ENCODE data around the gene KSR1. TPM values are rescaled to one million over a fixed set of nuclear protein-coding genes. Genes with fewer than 3 reads are reported as not detected.
"Not testable (repeated sequence)": the region's sequence is repeated elsewhere in the genome, so short reads cannot be mapped to it uniquely, and the experiment has no call there.

Gene KSR1
- total RNA-seq, 1 experiment from 2014 or later: 0.96 TPM

DNA sequence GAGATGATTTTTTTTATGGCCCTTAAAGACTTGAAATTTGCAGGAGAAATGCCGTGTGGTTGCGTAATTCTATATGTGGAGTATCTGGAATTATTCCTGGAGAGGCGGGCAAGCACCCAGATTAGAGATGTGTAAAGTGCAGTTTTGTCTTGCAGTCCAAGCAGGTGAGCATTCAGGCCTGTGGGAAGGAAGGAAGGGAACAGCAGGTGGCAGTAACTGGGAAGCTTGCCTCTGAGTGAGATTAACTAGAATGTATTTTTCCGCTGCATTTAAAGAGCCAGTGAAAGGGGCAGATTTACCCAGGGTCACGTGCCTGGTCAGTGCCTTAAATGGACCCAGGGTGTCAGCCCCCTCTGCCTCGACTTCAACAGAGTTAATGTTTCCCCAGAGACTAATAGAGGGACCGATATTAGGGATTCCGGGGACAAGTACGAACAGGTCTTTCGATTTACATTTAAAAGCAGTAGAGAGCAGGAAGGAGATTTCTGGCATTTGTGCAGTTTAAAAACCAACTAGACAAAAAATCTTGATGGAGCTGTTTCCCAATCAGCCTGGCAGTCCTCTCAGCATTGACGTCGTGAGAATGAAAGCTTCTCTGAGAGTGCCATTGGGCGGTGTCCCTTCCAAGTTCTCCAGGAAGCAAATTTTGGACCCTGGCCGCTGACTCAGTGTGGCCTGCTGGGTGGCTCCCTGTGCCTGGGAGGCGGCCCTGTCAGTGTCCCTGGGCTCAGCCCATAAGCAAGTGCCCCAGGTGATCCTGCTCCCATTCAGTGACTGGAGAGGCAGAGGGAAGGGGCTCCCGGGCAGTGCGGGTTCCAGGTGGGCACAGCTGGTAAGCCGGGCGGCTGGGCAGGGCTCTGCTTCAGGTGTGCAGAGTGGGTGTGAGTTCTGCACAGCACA, 38.2 kb downstream of the KSR1 start:
- no peak for DNase-seq (ENCODE audit: low read depth)

DNA sequence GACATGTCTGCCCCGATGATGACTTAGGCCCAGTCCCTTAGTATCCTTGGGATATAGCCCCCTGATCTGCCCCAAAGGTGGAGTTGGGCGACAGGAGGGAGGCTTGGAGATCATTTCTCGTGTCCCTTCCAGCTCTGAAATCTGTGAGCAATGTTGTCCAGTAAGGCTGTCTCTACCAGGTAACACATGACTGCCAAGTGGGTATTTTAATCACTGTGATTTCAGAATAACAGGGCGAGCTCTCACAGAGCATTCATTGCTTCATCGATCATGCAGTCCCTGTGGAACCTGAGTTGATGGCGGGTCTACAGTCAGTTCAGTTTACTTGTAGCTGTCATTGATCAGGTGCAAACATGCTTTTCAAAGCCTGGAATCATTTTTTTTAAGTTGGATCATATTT, 39.2 kb downstream of the KSR1 start:
- no peak for DNase-seq (ENCODE audit: low read depth)

DNA sequence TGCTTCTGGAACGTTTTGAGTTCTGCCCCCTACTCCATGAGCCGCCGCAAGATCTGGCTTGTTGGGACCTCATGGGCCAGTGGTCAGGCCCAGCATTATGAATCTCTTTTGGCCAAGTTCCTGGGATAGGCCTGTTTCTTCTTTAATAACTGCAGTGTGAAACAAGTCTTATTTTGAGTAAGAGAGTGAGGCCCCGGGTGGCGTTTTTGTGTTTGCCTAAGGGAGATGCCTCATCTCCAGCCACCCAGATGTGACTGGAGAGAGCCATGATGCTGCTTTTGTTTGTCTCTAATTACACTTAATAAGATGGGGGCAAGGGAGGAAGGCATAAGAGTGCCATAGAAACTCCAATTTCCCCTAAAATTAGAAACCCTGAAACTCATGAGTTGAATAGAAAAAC, 39.8 kb downstream of the KSR1 start:
- DNase-seq (ENCODE audit: low read depth): no peak

DNA sequence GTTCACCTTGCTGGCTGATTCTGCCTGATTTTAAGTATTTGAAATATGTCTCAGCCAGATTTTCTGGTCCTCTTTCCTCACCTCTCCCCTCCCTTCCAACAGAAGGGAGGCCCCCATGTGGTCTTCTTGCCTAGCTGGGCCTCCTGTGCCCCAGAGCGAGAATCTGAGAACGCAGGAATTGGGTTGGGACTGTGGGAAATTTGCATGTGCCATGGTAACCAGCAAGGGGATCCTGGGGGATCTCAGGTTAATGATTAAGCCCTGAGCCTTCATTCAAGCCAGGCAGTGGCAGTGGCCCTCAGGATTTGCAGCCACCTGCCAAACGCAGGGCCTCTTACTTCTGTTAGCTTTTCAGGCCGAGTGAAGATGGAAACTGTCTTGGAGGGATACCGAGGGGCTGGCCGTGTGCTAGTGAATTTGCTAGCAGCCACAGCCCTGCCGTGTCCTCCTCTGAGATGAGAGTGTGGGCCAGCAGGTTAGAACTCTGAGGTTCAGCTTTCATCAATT, 40.2 kb downstream of the KSR1 start:
- DNase-seq (ENCODE audit: low read depth): no peak

DNA sequence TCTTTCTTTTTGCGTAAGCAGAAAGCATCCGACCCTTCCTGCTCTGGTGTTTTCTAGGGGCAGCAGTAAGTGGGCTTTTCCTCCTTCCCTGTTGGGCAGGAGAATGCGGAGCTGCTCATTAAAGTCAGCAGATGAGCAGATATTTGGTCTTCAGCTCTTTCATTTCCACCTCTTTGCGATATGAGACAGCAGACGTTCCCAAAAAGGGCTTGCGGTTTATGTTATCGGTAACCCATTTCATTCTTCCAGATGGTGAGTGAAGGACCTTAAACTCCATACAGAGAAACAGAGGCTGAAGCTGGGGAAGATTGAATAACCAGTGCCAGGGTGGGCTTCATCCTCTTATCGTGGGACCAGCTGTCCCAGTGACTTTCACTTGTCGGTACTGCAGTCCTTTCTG, 40.7 kb downstream of the KSR1 start:
- DNase-seq (ENCODE audit: low read depth): no peak

DNA sequence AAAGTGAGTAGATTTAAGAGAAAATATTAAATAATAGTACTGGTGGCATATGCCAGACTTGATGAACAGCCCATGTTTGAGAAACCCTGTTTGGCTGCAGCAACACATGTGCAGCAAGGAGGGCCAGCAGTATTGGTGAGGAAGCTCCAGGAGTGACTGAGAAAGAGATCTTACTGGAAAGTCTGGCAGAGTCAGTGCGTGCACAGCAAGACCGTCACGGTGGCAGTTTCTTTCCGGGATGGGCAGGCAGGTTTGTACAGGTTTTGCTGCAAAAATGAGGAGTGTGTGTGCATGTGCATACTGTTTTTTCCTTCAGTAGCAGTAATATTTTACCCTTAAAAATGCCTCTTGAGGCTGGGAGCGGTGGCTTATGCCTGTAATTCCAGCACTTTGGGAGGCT, 41.4 kb downstream of the KSR1 start:
- no peak for DNase-seq (ENCODE audit: low read depth)

DNA sequence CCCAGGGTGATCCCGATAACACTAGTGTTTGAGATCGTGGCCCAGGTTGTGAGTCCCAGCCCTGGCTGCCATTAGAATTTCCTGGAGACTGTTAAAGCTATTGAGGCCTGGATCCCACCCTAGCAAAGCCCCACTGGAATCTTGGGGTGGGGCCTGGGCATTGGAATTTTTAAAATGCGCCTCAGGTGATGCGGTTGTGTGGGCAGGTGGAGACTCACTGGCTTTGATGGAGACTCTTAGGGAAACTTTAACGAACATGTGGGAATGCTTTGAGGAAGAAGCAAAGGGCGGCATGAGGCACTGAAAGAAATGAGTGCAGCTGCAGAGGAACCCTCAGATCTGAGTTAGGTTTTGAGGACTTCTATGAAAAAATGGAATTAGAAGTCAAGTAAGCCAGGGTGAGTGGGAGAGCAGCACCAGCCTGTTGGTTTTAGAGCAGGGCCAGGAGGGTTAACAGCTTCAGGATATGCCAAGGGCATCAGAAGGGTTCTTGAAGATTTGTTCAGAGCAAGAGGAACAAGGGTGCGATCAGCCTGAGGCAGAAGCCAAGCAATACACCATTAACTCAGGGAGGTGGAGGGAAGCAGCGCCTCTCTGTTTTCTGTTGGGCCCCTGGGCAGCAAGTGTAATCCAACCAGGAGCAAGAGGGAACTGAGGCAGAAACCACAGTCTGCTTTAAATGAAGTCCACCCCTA, 42.5 kb downstream of the KSR1 start:
- DNase-seq (ENCODE audit: low read depth): no peak

DNA sequence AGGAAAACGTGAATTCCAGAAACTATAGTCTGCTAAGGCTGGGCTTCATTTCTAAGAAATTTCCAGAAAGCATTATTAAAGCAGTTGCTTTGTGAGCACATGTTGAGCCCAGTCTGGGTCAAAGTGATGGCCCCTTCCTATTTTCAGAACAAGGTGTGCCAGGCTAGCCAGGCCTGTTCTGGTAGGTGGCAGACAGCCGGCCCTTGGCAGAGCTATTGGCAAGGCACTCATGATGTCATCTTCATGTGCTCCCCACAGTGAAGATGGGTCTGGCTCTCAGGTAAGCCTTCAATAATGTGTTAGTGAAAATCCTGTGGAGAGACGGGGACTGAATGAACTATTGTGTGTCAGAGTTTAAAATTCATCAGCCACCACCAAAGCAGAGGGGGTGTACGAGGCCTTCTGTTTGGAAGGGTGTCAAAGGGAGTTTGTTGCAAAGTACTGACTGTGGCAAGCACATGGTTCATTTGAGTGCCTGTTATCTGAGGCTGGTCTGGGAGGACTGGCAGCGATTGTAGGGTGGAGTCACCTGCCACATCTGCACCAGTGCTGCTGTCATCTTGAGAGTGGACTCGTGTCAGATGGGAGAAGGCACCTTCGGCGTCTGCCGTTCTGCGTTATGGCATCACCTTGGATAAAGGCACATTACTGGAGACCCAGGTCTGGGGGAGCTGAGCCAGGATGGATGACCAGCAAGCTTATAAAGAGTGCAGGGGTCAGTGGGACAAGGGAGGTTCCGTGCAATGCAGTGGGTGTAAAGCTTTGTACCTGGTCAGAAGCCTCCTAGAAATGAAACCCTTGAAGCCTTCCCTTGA, 43.4 kb downstream of the KSR1 start:
- no peak for DNase-seq (ENCODE audit: low read depth)

DNA sequence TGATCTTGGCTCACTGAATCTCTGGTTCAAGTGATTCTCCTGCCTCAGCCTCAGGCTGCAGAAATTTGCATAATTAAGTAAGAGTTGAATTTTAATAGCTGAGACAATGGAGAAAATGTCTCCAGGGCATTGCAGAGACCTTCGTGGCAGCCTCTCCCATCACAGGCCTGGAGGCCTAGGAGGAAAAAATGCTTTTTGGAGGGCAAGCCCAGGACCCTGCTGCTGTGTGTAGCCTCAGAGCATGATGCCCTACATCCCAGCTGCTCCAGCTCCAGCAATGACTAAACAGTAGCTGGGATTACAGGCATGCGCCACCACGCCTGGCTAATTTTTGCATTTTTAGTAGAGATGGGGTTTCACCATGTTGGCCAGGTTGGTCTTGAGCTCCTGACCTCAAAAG, 45.1 kb downstream of the KSR1 start:
- DNase-seq (ENCODE audit: low read depth): not testable (repeated sequence)

DNA sequence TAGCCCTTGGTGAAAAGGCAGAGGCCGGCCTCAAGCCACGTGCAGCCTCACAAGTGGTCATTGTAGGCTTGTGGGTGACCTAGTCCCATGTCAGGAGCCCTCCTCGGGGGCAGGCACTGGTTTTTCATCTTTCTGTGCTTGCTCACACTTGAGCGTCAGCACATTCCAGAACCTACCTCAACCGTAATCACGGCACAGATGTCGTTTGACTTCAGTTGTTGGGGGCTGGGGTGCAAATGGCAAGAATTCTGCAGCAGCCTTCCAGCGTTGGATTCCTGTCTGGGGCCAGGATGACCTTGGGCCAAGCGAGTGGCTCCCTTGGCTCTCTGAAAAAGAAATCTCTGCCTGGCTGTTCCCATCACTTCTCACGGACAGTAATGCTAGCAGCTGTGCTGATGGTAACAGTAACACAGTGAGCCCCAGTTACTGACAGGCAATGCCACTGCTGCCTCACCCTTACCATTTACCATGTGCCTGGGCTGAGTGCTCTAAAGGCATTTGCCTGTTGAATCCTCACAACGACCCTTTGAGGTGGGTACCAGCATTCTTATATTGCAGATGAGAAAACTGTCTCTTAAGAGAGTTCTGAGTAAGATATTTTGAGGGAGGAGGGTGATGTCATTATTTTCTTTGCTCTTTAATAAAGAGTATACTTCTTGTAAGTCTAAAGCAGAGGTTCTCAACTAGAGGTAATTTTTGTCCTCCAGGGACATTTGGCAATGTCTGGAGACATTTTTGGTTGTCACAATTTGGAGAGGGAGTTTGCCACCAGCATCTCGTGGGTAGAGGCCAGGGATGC, 46.5 kb downstream of the KSR1 start:
- no peak for DNase-seq (ENCODE audit: low read depth)

DNA sequence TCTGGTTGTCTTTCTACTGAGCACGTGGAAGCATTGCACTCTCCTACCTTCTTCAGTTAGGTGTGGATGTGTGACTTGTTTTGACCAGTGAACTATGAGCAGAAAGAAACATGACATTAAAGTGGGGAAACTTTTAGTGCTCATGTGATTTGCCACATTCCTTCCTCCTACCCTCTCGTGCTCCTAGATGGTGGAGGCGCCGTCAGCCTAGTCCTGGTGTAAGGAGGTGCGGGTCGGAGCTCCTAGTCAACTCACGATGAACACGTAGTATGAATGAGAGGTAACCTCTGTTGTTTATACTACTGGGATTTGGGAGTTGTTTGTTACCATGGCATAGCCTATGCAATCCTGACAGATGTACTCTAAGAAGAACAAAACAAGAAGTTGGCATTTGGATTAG, 47.4 kb downstream of the KSR1 start:
- no peak for DNase-seq (ENCODE audit: low read depth)

DNA sequence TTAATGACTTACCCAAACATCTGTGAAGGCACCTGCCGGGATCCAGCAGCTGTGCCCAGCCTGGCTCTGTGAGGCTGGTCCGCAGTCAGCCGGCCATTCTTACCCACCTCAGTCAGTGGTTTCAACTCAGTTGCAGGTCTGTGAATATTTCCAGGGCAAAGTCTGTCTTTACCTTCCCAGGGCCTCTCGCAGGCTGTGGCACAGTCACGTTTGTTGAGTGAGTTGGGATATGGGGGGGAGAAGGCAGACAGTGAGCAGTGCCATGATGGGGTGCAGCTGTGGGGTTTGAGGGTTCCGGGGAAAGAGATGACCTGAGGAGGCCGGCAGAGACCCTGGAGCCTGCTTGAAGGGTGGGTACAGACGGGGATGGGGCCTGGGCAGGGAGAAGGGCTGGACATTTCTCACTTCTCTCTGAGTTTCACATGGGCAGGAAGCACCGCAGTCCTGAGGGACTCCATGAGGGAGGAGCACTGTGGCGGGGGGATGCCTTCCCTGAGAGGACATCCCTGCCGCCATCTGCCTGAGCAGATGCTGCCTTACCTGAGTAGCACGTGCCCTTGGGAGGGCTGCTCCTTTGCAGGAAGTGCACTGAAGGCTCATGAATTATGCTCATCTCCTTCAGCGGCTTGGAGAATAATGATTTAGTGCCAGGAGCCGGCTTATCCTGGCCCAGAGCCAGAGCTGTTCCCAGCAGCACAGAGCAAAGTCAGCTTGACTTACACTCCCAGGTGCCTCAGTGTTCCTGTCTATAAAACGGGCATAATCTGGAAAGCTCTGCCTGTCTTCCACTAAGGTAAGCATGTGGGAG, 48.1 kb downstream of the KSR1 start:
- no peak for DNase-seq (ENCODE audit: low read depth)

DNA sequence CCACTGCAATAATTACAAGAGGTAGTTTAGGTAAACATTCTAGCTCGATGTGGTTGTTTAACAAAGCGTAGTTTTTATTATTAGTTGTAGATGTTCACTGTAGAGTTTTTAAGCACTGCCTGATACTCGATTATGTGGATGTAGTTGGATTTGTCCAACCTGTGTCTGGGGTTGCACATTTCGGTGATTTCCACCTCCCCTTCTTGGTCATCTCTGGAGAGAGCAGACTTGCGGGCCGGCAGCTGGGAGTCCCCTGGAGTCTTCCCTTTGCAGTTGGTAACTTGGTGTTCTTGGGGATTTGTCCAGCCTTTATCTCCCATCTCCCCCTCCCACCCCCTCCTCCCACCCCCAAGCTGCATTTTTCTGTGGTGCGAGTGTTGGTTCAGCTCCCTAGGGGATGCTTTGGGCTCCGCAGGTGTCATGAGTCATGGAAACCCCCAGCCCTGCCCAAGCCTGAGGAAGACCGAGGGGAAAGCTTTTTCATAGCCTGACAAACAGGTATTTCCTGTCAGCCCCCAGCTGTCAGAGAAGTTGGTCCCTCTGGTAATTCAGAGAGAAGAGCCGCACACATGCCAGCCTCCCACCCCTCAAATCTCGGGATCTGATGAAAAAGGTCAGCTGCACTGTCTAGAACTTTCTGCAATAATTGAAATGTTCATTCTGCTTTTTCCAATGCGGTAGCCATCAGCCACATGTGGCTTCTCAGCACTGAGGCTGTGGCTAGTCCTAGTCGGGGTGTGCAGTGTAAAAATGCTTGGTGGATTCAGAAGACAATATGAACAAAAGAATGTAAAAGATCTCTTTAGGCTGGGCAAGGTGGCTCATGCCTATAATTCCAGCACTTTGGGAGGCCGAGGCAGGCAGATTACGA, 50.3 kb downstream of the KSR1 start:
- DNase-seq (ENCODE audit: low read depth): no peak

DNA sequence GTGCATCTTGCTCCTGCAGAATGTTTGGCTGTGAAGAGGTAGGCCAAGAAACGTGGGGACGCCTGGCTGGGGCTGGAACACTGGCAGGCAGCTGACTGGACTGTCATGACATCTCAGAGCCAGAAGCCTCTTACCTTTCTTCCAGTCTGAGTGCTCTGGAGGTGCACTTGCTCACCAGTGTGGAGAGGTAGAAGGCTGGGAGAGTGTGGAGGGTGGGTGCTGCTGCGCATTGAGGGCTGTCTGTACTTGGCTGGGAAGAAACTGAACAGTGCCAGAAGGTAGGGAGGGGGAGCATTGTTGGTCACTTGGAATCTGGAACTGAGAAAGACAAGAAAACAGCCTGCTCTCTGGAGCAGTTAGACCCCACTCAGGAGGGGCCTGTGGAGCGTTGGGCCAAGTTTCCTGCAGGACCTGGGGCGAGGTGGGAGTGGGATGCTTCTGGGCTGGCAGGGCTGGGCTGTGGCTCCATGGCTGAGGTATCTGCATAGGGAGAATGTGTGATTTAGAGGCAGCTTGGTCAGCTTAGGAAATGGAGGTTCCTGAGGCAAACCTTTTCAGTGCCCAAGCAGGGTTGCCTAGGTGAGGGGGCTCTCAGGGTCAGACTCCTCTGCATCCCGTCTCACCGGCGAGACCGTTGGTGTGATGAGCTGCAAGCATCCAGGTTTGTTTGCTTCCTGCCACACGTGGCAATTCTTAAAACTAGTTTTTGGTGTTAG, 55.1 kb downstream of the KSR1 start:
- DNase-seq (ENCODE audit: low read depth): no peak

DNA sequence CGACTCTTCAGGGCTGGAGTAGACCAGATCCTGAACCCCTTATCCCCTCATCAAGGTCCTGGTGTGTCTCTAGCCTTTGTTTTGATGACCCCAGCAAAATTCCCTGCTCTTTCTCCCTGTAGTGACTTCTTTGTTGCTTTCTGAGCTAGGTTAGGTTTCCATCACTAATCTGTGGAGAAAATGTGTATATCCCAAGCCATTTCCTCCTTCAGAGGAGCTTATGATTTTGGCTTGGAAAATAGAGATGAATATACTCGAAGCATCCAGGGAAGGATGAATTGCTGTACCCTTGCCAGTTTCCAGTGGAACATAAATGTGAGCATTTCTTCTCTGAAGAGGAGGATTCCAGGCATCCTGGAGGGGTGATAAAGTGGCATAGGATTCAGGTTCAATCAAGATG, 55.8 kb downstream of the KSR1 start:
- no peak for DNase-seq (ENCODE audit: low read depth)

DNA sequence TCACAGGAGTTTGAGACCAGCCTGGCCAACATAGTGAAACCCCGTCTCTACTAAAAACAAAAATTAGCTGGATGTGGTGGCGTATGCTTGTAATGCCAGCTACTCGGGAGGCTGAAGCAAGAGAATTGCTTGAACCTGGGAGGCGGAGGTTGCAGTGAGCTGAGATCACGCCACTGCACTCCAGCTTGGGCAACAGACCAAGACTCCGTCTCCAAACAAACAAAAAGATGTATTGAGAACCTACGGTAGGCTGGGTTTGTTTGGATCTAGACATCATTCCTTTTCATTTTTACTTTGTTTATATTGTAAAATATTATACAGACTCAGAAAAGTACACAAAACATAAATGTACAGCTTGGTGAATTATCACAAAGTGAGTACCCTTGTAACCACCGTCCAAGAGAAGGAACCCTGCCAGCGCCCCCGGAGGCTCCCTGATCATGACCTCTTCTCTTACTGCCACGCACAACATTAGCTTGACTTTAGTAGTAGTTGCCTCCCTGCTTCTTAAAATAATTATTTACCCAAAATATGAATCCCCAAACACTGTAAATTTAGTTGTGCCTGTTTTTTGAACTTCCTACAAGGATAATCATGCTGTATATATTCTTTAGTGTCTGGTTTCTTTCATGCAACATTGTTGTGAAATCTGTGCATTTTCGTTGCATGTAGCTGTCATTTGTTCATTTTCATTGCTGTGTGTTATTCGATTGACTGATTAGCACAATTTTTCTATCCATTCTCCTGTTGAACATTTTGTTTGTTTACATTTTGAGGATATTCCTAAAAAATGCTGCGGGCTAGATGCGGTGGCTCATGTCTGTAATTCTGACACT, 56.5 kb downstream of the KSR1 start:
- no peak for DNase-seq (ENCODE audit: low read depth)

DNA sequence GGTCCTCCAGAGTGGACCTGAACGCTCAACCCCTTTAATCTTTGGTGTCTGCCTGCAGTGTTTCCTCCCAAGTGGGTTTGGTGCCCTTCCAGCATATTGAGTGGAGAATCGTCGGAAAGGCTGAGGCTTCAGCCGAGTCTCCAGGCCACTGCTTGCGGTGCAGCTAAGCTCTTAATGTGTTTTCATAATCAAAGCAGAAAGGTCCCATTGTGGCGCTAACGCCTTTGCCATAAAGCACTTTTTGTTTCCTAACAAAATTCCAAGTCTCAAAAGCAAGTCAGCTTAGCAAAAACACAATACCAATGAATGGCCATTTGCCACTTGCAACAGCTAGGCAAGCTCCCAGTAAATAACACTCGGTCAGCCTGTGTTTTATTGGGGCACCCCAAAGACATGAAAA, 57.6 kb downstream of the KSR1 start:
- no peak for DNase-seq (ENCODE audit: low read depth)

All from RPMI7951 (cell line).